Islet of Langerhans (tissue), 1 donor: Measurements from ENCODE around the gene ANO2.
"Not testable (repeated sequence)": the region's sequence is repeated elsewhere in the genome, so short reads cannot be mapped to it uniquely, and the experiment has no call there.

Experiments
- FAIRE-seq: peaks from one replicate; lab custom pipeline; 2011; peaks lifted over from hg19 to GRCh38; lab: Jason Lieb, UNC

Gene ANO2

DNA sequence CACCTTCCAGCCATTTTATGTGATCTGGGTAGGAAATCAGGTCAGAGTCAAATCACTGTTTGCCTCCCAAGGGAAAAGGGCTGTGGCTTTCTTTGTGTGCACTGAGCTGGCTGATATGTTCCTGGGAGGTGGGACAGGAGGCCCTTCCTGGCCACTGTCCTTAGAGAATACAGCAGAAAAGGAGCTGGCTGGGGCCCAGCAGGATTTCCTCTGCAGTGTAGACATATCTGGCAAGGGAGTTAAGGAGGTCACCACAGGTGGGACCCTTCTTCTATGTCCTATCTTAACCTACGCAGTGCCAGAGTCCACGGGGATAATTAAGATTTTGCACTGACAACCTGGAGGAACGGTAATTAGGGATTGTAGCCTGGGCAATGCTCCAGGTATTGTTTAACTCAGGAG lies 367.8 kb downstream of the ANO2 start:
- no peak for FAIRE-seq

DNA sequence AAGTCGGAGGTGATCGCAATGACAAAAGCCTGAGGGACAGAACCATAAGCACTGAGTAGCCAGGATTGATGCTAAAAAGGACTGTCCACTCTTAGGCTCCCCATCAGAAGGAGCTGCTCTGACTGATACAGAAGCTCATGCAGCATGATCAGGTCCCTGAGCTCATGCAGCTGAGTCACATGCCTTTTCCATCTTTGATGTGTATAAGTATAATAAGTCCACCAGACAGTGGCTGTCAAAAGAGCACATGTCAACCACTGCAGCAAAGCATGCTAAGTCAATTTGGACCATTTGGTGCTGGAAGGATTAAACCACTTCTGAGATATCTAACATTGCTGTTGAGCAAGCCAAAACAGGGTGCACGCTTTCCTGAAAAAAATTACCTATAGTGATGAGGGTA lies 369.1 kb downstream of the ANO2 start:
- FAIRE-seq = no peak

DNA sequence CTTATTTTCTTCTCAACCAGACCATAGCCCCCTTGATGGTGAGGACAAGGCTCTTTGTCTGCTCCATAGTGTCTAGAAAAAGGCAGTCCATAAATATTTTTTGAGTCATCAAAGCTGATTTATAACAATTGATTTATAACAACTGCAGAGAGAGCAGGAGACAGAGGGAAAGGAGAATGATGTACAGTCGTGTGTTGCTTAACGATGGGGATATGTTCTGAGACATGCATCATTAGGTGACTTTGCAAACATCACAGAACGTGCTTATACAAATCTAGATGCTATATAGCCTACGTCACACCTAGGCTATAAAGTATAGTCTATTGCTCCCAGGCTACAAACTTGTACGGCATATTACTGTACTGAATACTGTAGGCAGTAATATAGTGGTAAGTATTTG lies 369.8 kb downstream of the ANO2 start:
- FAIRE-seq = no peak

DNA sequence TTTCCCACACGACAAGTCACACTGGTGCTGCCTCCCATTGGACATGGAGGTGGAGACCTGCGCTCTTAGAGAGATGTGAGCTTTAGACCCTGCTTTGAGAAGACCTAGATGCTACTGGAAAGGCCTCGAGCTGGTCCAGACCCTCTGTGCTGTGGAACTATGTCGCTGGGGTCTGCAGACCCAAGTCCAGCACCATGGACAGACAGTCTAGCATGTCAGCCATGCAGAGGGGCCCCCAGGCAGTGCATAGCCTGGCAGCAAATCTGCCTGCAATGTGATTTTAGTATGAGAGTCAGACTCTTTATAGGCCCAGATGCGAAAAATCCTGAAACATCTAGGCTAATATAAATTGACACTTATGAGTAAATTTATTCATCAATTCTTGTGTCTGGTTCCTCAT lies 371.7 kb downstream of the ANO2 start:
- no peak for FAIRE-seq

DNA sequence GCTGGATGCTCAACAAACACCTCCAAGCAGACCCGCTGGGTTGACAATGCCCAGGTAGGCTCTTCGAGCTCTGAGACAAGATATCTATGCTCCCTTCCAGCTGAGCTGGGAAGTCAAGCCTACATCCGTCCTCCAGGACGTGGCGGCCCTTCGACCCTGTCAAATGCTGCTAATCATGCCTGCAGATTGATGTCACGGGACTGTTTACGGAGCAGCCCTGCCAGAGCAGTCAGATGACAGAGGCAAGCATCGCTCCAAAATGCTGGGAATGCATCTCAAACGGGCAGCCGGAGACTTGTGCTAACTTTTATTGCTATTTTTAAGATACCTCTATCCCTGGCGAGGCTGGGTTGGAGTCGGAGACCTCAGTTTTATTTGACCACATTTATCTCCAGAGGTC lies 373.9 kb downstream of the ANO2 start:
- no peak for FAIRE-seq

DNA sequence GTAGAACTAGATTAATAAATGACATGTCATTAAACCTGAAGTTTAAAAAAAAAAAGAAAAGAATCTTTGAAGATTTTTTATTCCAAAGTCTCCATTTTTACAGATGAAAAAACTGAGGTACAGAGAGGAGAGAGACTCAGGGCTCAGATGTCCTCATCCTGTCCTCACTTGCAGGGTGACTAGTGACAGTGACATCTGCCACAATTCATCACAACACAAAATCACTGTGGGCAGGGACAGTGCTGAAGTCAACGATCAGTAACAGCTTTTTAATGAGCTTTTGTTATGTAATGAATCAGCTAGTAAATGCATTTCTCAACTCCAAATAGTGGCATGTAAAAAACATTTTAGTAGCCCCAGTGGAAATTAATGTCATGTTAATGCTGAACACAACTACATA lies 374.6 kb downstream of the ANO2 start:
- FAIRE-seq = no peak

DNA sequence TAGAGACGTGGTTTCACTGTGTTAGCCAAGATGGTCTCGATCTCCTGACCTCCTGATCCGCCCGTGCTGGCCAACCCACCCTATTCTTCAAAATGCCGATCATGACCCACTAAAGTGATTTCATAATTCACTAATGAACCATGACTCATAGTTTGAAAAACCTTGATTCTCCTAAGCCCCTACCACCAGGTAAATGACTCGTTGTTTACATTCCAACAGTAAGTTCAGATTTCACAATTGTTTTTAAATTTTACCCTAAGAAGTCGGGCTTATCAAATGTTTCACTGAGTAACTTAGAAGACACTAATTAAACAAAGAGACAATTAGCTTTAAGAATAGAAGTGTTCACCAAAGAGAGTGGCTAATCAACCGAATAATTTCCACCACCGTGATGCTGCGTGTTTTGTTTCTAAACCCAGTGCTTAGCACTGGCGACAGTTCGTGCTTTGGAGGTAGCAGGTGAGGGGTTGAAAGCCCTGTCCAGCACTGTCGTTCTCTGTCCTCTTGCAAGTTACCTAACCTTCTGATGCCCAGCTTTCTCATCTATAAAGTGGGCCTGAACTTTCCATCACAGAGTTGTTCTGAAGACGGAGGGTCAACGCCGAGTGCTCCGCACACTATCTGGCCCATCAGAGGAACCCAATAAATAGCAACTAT lies 376.6 kb downstream of the ANO2 start:
- FAIRE-seq = no peak

DNA sequence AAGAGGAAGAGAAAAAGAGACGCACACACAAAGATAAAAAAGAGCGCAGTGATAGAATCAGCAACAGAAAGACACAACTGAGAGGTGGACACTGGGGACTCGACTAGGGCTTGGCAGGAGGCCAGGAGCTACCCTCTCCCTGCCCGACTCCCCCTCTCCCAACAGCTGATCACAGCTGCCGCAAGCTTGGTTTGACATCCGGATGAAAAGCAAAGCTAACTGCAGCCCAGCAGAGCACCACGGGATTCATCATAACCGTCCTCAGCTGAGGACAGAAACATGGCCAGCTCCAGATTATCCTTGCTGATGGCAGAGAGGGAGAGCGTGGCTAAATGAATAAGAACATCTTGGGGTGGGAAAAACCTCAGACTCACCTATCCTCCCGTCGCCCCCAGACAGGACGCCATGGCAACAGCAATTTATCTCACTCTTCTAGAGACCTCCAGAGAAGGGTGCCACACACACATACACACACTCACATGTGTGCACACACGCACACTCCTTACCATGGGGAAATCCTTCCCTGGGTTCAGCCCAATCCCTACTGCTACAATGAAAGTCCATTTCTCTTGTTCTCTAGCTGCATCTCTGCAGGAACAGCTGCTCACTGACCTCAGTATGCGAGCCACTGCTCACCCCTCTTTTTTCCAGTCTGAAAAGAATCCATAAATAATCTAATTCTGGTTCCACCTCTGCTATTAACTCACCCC lies 377.9 kb downstream of the ANO2 start:
- no peak for FAIRE-seq

DNA sequence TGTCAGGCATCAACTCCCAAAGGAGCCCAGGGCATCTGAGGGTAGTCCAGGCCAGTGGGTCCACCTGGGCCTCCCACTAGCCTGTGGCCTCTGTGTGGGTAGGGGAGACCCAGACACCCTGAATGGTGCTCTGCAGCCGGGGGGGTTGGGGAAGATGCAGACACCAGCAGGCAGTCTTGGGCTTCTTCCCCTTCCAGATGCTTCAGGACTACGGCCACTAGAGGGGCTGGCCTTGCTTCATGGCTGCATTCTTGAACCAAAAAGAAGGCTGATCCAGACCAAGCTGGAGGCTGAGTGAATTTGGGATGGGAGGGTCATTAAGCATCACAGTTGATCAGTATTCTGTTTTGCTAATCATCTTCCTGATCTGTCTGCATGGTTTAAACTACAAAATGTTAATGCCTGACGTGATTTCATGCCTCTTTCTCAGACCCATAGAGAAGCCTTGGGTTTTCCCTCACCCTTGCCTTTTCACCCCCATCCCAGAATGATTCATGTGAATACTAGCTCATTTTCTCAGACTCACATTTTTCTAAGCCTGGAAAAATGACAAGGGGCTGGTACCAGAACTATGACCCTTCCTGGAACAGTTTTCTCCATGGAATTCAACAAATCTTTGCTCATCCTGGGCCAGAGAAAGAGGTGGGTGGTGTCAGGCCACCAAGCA lies 379.0 kb downstream of the ANO2 start:
- no peak for FAIRE-seq

DNA sequence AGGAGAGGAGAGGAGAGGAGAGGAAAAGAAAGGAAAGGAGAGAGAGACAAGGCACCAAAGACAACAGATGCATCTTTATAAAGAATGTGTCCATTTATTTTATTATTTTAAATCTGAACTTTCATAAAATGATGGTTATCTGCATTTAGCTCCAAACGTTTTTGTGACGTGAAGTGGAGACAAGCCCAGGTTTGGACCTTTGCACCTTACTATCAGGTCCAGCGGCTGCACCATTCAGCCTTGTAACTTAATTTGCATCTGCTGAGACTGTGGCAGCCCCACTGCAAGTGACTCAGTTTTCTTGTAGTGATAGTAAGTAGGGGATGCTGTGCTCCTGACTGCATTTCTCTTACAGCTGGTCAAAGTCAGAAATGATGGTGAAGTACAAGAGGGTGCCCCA lies 382.5 kb downstream of the ANO2 start:
- FAIRE-seq = no peak

DNA sequence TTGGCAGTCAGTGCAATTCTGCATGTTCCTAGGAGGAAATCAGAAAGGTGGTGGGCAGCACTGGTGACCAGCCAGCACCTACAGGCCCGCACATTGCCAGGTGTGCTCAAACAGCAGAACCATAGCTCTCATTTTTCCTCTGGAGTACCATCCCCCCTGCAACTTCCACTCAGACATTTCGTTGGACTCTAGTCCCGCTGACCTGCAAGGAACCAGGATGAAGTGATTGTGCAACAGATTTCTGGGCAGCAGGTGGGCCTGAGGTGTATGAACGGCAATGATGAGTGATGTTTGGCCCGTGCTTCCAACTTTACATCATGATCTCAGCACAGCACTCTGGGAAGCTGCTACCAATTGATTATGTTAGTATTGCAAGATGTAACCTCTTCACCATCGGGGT lies 383.2 kb downstream of the ANO2 start:
- no peak for FAIRE-seq

DNA sequence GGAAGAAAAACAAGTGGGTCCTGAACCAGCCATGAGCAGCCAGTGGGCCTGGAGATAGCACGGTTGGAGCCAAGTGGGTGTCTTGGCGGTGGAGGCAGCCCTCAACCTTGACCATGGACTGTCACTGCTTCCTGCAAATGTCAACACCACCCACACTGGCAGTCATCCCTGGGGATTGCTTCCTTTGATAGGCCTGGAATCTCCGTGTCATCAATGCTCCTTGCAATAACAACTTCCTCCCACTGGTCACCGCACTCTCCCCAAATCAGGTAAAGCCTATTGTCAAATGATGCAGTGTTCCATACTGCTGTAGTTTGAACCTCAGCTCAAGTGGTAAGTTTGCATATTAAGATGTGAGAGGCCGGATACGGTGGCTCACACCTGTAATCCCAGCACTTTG lies 384.0 kb downstream of the ANO2 start:
- FAIRE-seq = no peak

DNA sequence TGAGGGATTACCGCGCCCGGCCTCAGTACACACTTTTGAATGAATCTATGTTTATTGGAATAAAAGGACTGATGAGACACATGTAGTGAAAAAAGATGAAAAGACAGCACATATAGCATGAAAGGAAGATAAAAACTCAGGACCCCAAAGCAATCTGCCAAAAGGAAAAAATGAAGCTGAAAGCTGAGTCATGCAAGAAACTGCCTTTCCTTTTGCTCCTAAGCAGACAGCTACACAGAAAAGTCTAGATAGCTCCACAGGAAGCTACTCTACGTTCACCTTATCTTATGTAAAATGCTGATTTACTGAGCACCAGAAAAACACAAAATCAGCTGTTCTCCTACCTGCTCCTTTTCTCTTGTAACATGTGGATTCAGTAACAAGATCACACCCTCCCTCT lies 384.8 kb downstream of the ANO2 start:
- no peak for FAIRE-seq

DNA sequence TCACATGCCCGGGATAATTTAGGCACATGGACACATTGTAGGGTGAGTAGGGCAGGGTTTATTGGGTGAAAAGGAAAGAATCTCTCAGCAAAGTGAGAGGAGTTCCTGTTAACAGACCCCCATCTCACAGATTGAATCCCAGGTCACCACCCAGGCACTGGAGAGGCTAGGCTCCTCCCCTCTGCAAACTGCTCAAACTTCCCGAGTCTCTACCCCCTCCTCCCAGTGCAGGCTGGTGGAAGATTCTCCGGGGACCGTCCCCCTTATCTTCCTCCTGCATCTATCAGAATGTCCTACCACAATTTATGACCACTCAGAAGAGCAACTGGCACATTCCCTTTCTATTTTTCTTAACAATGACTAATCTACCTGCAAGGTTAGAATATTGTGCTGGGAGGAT lies 387.2 kb downstream of the ANO2 start:
- no peak for FAIRE-seq

DNA sequence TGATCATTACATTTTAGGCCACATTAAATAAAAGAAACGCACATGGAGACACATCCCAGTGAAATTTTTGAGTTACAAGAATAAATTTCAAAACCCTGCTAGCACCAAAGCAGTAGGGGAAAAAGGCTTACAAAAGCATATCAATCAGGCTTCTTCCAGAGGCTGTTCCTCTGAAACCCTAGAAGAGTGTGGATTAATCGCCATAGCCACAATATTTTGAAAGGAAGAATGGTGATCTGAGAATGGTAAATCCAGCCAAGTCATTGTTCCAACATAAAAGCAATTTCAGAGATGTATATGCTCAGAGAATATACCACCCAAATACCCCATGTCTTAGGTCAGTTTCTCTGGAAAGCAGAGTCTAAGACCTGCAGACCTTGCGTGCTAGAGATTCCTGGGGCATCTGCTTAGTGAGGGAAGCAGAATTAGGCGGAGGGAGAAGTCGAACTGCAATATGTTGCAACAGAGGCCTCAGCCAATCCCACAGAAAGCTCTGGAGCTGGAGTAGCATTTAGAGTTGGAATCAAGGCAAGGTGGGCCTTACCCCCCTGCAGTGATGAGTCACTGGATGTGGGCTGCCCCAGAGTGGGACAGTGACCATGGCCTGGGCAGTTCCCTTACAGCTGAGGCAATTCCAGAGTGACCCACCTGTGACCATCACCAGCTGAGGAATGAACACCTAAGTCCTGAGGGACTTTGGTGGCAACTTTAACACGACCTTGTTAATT lies 387.9 kb downstream of the ANO2 start:
- FAIRE-seq = no peak

DNA sequence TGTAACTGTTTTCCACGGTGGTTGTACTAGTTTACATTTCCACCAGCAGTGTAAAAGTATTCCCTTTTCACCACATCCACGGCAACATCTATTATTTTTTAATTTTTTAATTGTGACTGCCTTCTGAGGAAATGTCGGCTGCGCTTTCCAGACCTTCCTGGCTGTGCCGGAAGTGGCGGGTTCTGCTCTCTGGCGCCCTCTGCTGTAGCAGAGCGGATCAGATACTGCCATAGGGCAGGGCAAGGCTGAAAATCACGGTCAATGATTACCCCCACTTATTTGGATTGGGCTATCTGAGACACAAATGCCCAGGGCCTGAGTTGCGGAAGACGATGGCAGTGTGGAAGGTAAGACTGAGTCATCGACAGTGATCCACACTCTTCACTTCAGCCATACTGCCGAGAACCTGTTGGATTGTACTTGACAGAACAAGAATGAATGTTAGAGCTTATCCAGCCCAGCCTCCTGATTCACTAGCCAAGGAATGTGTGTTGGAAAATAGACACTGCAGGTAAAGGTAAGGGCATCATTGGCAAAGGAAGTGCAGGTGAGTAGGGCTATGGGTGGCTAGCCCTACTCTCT lies 388.9 kb downstream of the ANO2 start:
- no peak for FAIRE-seq

DNA sequence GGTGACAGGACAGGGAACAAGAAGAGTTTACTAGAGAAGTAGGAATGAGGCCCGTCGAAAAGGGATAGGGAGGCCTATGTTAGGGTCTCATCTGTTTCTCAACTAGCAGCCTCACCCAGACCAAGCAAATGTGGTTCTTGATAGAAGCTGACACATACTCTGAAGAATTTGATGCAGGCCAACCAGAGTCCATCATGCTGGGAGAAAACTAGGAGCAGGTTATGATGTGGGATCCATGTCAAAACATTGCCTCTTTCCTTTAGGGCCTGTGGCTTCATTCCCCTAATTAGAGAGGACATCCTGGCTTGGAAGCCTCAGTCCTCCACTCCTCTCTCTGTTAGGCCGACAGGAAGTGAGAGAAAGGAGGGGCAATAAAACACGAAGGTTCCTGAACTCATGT lies 390.3 kb downstream of the ANO2 start:
- FAIRE-seq = no peak

DNA sequence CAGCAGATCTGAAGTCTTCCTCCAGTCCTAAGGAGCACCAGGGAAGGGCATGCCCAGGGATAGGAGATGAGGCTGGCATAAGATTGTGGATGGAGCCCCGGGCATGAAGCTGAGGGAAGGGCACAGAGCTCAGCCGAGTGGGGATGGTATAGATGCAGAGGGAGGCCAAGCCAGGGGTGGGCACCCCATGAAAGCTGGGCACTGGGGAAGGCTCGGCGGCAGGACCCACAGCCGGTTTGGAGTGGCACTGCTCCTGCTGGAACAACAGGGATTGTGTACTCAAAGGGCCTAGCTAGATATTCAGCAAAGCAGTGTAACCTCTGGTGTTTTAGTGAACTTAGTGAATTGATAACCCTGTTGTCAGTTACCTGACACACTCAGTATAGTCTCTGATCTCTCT lies 396.0 kb downstream of the ANO2 start:
- FAIRE-seq = no peak

DNA sequence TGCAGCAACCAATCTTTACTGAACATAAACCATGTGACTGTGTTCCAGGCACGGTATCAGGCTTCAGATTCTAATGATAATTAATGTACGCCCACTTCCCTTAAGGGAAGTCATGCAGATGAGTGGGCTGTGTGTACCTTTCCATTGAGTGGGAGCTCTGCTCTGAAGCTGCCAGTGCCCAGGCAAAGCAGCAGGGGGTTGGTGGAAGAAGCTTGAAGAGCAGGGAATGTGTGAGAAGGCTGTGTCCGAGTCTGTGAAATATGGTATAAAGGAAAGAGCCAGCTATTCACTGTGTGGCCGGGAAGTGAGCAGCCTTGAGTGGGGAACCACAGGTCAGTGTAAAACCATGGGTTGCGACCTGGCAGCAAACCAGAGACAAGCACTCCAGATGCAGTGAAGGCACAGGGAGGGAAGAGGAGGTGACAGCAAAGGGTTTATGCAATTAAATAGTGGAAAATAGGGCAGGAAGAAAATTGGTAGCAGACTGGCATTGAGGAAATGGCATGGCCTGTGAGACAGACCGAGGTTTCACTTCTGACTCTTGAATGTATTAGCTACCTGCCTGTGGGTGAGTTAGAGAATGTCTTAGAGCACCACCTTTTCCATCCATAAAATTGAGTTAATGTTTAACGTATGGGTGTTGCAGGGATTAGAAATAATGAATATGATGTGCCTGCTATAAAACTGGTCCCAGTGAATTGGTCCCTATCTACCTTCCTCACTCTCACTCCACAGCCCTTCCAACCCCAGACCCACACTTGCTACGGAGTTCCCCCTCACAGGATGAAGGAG lies 396.7 kb downstream of the ANO2 start:
- no peak for FAIRE-seq

DNA sequence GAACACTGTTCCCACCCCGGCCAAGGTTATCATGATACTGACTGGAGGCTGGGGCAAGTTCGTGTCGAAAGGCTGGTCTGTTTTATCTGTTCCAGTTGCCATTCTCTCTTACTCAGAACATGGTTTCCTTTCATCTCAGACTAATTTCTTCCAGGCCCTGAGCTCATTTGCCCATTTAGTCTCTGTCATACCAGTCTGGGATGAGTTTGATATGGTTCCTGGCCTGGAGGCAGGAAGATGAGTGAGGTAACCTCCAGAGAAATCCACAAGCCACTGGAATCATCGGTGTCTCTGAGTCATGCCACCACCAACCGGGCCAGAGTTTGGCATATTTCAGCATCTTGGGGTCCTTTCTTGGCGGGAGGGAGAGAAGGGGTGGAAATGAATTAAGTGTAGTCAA lies 398.4 kb downstream of the ANO2 start:
- no peak for FAIRE-seq

DNA sequence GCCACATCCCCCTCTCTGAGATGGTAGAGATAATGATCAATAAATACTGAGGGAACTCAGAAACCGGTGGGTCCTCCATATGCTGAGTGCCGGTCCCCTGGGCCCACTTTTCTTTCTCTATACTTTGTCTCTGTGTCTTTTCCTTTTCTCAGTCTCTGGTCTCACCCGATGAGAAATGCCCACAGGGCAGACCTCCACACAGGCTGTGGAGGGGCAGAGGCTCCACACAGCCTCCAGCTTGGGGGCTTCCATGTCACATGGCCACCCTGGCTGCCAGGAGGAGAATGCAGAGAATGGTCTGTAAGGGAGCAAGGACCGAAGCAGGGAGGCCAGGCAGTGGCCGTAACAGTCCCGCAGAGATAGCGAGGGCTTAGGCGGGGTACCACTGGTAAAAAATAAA lies 407.3 kb downstream of the ANO2 start:
- no peak for FAIRE-seq

DNA sequence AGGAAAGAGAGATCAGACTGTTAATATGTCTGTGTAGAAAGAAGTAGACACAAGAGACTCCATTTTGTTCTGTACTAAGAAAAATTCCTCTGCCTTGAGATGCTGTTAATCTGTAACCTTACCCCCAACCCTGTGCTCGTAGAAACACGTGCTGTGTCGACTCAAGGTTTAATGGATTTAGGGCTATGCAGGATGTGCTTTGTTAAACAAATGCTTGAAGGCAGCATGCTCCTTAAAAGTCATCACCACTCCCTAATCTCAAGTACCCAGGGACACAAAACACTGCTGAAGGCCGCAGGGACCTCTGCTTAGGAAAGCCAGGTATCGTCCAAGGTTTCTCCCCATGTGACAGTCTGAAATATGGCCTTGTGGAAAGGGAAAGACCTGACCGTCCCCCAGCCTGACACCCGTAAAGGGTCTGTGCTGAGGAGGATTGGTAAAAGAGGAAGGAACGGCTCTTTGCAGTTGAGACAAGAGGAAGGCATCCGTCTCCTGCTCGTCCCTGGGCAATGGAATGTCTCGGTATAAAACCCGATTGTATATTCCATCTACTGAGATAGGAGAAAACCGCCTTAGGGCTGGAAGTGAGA lies 407.9 kb downstream of the ANO2 start:
- FAIRE-seq = not testable (repeated sequence)
